Thyroid gland (tissue), 4 donors: ENCODE data around the gene MAP4K1. TPM values are rescaled to one million over a fixed set of nuclear protein-coding genes. Genes with fewer than 3 reads are reported as not detected.

Source experiments
- DNase-seq, 2 donors: peaks; one replicate each; pipeline ENCODE4 v3.0.0-alpha.2; 2019
- H3K27ac ChIP-seq, 3 donors: fragments of 200-600 bp; sonication (generic); 1 replicate in 2 of 3; 2 replicates in 1 of 3; pipeline ENCODE4 v1.5.1; 2016 to 2019; ENCODE audit warnings: mild to moderate bottlenecking in 1 of 3, moderate library complexity in 1 of 3
- H3K27me3 ChIP-seq: fragments of 200-600 bp; sonication (generic); one replicate; pipeline ENCODE4 v1.5.1; 2019
- H3K36me3 ChIP-seq, 2 donors: fragments of 200-600 bp; sonication (generic); one replicate each; pipeline ENCODE4 v1.5.1; 2016 to 2019
- H3K4me1 ChIP-seq, 2 donors: fragments of 200-600 bp; sonication (generic); one replicate each; pipeline ENCODE4 v1.5.1; 2017 to 2019
- H3K4me3 ChIP-seq, 3 donors: fragments of 200-600 bp; sonication (generic); replicated peaks in 1 of 3; 1 replicate in 2 of 3; 2 replicates in 1 of 3; pipeline ENCODE4 v1.5.1; 2016; ENCODE audit warnings: mild to moderate bottlenecking in 1 of 3
- H3K9me3 ChIP-seq: fragments of 200-600 bp; sonication (generic); one replicate; pipeline ENCODE4 v1.5.1; 2017
- POLR2A ChIP-seq, 2 donors: fragments of 450-650 bp; IDR thresholded peaks; one replicate each; pipeline ENCODE4 v1.6.1; 2017; ENCODE audit warnings: antibody characterized with exemption in 2 of 2, mild to moderate bottlenecking in 2 of 2, moderate library complexity in 1 of 2
- WGBS, 2 donors: methylation state at CpG; one replicate each; pipeline ENCODE4 v1.1.5; 2017; 5-methylcytosine and 5-hydroxymethylcytosine counted together
- intact Hi-C: fragments of 100-400 bp; cut with DNase I; formaldehyde crosslinking; loops from one replicate; pipeline ENCODE4 v1.15.1; 2023
- total RNA-seq, 4 donors: library from RNA; depleted of rRNA; stranded (reverse); fragments of >200 nt; gene quantifications; one replicate each; pipeline ENCODE4 v1.2.3, GENCODE V29; 2016
- TF ChIP-seq, protein P1 (sequence below), 6 experiments: fragments of 200-600 bp in 3 of 6; fragments of 450-650 bp in 3 of 6; sonication (generic) in 3 of 6; IDR thresholded peaks; one replicate each; pipeline ENCODE4 v1.5.1; 2016 to 2019; ENCODE audit warnings: antibody characterized with exemption in 6 of 6, mild to moderate bottlenecking in 2 of 6, inconsistent platforms in 1 of 6, moderate library complexity in 1 of 6

The MAP4K1 gene
- total RNA-seq, 4 donors from 2014 or later: 0.83 to 9.7 (median 2.2) TPM

DNA sequence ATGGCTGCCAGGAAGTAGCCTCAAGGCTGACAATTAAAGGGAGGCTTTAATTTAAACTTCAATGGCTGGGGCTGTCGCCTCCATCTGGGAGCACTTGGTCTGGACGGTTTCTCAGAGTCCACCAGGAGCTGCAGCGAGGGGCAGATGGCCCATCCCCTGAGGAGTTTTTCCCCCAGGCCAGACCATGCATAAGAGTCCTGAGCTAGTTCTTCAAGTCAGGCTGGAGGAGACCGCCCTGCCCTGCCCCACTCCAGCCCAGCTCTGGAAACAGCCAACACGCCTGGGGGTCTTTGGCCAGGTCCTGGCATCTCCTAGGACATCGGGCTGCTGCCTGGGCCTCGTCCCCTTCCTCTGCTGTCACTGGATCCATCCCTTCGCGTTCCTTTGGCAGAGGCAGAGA, 24.4 kb upstream of the MAP4K1 start:
- no peaks in the 10 kb centered on the region for H3K36me3 ChIP-seq
- H3K27ac ChIP-seq: no peak overlapping the region
- no peaks in the 10 kb centered on the region for H3K9me3 ChIP-seq
- no peak overlapping the region for H3K4me3 ChIP-seq
- no peaks in the 10 kb centered on the region for H3K27me3 ChIP-seq
- TF ChIP-seq, protein P1, sequence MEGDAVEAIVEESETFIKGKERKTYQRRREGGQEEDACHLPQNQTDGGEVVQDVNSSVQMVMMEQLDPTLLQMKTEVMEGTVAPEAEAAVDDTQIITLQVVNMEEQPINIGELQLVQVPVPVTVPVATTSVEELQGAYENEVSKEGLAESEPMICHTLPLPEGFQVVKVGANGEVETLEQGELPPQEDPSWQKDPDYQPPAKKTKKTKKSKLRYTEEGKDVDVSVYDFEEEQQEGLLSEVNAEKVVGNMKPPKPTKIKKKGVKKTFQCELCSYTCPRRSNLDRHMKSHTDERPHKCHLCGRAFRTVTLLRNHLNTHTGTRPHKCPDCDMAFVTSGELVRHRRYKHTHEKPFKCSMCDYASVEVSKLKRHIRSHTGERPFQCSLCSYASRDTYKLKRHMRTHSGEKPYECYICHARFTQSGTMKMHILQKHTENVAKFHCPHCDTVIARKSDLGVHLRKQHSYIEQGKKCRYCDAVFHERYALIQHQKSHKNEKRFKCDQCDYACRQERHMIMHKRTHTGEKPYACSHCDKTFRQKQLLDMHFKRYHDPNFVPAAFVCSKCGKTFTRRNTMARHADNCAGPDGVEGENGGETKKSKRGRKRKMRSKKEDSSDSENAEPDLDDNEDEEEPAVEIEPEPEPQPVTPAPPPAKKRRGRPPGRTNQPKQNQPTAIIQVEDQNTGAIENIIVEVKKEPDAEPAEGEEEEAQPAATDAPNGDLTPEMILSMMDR (IDR thresholded peaks at IDR 0.05): no peak
- no peak for TF ChIP-seq POLR2A (IDR thresholded peaks at IDR 0.05)
- intact Hi-C loops: no loop called here
- peaks cover 3% of the 10 kb centered on the region in 2 donors for H3K4me1 ChIP-seq
- DNase-seq: no peak
- 76 to 84% methylated on average over 8 to 9 of the region's 9 CpGs for WGBS, 2 donors

DNA sequence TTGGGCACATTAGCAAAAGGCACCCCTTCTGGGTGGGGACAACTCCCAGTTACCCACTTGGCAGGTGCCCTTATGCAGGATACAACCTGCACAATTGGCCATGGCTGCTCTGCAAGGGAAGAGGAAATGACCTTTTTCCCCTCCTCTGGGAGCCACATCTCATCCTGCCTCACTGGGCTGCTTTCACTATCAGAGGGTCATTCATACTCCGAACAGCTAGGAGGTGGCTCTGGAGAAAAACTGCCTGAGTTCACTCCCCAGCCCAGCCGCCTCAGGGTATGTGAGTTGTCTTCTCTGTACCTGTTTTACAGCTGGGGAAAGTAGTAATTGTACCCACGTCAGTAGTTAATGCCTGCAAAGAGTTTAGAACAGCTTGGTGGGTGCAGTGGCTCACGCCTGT, 22.6 kb upstream of the MAP4K1 start:
- TF ChIP-seq, protein P1 (IDR thresholded peaks at IDR 0.05): no peak
- no peak for TF ChIP-seq POLR2A (IDR thresholded peaks at IDR 0.05)
- intact Hi-C loops: no loop called here

DNA sequence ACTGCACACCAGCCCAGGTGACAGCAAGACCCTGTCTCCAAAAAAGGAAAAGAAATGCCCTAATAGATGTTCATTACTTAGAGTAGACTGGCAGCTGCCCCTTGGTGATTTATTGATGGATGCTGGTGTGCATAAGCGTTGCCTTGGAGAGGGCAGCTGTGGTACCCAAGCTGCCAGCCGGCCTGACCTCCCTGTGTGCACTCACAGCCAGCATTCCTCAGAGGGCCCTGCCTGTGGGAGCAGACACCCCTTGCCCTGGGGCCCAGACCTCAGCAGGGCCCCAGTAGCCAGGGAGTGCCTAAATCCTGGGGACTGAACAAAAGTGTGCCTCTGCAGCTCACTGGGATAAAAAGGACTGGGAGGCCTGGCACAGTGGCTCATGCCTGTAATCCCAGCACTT, 21.9 kb upstream of the MAP4K1 start:
- no peak for DNase-seq
- intact Hi-C loops: loop anchor here (10.0 kb wide), 2 partner anchors 95 to 285 kb away; no protein-coding TSS in a partner anchor
- no peaks in the 10 kb centered on the region for H3K9me3 ChIP-seq
- H3K36me3 ChIP-seq: peaks cover 4 to 14% of the 10 kb centered on the region in 2 donors
- H3K4me3 ChIP-seq: no peak overlapping the region
- 83 to 97% methylated on average over 2 of the region's 2 CpGs for WGBS, 2 donors
- peaks cover 0 to 10% of the 10 kb centered on the region in 2 donors for H3K4me1 ChIP-seq
- TF ChIP-seq, protein P1 (IDR thresholded peaks at IDR 0.05): no peak
- TF ChIP-seq POLR2A (IDR thresholded peaks at IDR 0.05): no peak
- no peak overlapping the region for H3K27ac ChIP-seq
- H3K27me3 ChIP-seq: no peaks in the 10 kb centered on the region

More for the DNA sequence above, 22.6 kb upstream of the MAP4K1 start:
- WGBS, 2 donors: 74 to 89% methylated on average over 4 of the region's 4 CpGs
- no peaks in the 10 kb centered on the region for H3K9me3 ChIP-seq
- peak overlapping the region in 1 of 3 donors; percentile 28 for H3K27ac ChIP-seq
- no peak overlapping the region for H3K4me3 ChIP-seq
- peaks cover 4 to 10% of the 10 kb centered on the region in 2 donors for H3K36me3 ChIP-seq
- no peak for DNase-seq
- peaks cover 0 to 10% of the 10 kb centered on the region in 2 donors for H3K4me1 ChIP-seq
- H3K27me3 ChIP-seq: no peaks in the 10 kb centered on the region

DNA sequence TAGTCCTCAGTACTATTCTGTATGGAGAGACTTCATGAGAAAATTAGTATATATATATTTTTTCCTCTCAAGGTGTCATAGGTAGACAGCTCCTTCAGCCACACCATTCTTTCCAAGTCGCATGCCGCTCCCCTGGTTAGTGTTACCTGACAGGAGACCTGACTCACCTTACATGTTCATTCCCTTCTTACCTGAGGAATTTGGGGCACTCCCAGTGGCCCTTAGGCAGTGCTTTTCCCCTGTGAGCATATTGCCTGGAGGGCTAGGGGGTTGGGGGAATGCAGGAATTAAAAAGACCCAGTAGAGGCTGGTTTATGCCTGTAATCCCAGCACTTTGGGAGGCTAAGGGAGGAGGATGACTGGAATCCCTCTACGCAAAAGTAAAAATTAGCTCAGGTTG, 20.7 kb upstream of the MAP4K1 start:
- TF ChIP-seq POLR2A (IDR thresholded peaks at IDR 0.05): no peak
- TF ChIP-seq, protein P1 (IDR thresholded peaks at IDR 0.05): no peak
- intact Hi-C loops: loop anchor here (10.0 kb wide), 2 partner anchors 94 to 286 kb away; no protein-coding TSS in a partner anchor

DNA sequence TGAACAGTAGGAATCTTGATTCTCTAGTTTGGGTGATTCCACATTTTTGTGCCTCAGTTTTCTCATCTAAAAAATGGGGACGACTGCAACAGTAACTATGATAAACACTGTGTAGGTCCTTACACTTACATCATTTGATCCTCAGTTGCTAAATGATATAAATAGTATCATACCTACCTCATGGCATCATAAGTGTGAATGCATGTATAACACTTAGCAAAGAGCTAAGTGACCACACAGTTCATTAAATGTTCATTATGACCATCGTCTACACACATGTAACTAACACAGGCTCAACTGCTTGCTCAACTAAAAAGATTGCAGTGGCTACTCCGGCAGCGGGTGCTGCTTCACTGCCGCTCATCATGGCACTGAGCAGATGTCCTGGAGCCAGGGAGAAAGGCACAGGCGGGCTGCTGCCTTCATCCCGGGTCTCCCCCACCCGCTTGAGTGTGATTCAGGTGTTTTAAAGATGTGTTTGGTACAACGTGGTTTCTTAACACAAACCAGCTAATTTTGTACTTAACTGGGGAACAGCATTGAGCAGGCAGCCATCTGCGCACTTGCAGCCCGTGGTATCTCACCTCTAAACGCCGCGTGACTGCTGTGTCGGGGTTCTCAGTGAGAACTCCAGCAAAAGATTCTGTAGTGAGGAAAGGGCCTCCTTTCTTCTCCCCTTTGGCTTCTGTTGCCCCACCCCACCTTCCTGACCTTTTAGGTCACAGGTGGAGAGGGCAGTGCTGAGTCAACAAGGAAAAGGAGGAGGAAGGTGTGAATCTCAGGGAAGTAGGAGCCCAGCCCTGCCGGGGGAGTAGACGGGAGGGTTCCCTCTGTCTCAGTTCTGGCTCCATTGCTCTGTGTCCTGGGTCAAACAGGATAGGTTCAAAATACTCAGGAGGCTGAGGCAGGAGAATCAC, 18.0 kb upstream of the MAP4K1 start:
- Histone ChIP-seq H3K4me3 (no peak overlapping the region), H3K27me3 (no peaks in the 10 kb centered on the region), H3K9me3 (no peaks in the 10 kb centered on the region), H3K36me3 (peaks cover 7 to 22% of the 10 kb centered on the region in 2 donors), H3K27ac (no peak overlapping the region), H3K4me1 (peaks cover 0 to 10% of the 10 kb centered on the region in 2 donors)
- intact Hi-C loops: loop anchor here (2.0 to 10.0 kb wide), 3 partner anchors 91 to 289 kb away; partner anchors contain the start of gene FAM98C
- no peak for DNase-seq
- 86% methylated on average over 17 of the region's 17 CpGs for WGBS, 2 donors
- no peak for TF ChIP-seq POLR2A (IDR thresholded peaks at IDR 0.05)
- TF ChIP-seq, protein P1 (IDR thresholded peaks at IDR 0.05): no peak

More for the DNA sequence above, 20.7 kb upstream of the MAP4K1 start:
- Histone ChIP-seq H3K36me3 (peaks cover 4 to 14% of the 10 kb centered on the region in 2 donors), H3K4me3 (no peak overlapping the region), H3K27me3 (no peaks in the 10 kb centered on the region), H3K9me3 (no peaks in the 10 kb centered on the region), H3K27ac (no peak overlapping the region), H3K4me1 (peaks cover 0 to 10% of the 10 kb centered on the region in 2 donors)
- no peak for DNase-seq
- 95 to 100% methylated on average over 3 of the region's 3 CpGs for WGBS, 2 donors
